ENCODE measurements around the gene CLDN12. TPM values are rescaled to one million over a fixed set of nuclear protein-coding genes. Genes with fewer than 3 reads are reported as not detected.

CLDN12 gene
- 10.5 and 47.1 TPM in 2 replicates for total RNA-seq (ENCODE audit: low replicate concordance)

DNA sequence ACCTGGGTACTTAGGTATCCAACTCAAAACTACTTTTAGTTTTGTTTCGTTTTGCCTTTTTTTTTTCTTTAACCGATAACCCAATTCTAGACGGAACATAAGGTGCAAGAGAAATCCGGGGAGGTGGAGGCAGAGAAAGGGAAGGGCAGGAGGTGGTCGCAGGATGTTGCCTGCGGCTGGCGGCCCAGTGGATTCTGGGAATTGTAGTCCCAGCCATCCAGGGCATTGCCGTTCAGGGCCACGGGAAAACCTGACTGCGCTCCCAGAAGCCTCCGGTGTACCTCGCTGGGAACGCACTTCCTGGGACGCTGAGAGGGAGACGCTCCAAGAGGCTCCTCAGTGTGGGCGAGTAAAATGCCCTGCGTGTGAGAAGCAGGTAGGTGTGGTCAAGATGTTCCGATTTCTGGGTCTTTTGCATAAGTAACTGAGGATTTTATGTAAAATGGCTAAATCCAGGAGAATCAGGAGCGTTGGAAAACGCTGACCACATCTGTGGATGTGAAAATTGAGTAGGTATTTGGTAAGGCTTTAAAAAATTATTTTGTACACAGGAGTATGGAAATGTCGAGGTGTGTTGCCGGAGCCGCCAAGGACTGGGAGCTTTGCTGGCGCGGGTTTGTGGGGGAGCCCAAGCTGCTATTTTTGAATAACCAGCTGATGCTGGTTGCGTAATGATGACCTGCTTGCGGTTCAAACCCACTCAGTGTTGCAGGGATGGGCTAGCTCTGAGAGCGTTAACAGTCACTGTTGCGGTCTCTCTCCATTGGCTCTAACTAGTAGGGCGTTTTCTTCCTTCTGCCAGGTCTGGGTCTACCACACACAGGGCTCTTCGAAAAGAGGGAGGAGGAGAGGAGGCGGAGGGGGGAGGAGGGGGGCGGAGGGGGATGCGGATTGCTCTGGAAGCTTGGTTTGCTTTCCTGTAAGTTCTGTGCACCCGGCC, at the start of gene CLDN12:
TSS of gene CLDN12 (plus strand) at position 288 of the 940 bp plus-strand sequence. CDS start 9,216 bp downstream, outside the sequence.
- peak; percentile 99 for DNase-seq (ENCODE audit: low read depth)
- peak within 1 kb of the TSS; percentile 88 for H3K4me3 ChIP-seq (ENCODE audit: low read depth, low read length)
- TF ChIP-seq, protein P1, sequence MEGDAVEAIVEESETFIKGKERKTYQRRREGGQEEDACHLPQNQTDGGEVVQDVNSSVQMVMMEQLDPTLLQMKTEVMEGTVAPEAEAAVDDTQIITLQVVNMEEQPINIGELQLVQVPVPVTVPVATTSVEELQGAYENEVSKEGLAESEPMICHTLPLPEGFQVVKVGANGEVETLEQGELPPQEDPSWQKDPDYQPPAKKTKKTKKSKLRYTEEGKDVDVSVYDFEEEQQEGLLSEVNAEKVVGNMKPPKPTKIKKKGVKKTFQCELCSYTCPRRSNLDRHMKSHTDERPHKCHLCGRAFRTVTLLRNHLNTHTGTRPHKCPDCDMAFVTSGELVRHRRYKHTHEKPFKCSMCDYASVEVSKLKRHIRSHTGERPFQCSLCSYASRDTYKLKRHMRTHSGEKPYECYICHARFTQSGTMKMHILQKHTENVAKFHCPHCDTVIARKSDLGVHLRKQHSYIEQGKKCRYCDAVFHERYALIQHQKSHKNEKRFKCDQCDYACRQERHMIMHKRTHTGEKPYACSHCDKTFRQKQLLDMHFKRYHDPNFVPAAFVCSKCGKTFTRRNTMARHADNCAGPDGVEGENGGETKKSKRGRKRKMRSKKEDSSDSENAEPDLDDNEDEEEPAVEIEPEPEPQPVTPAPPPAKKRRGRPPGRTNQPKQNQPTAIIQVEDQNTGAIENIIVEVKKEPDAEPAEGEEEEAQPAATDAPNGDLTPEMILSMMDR (IDR thresholded peaks at IDR 0.05; ENCODE audit: insufficient read depth, low read length) = no peak

DNA sequence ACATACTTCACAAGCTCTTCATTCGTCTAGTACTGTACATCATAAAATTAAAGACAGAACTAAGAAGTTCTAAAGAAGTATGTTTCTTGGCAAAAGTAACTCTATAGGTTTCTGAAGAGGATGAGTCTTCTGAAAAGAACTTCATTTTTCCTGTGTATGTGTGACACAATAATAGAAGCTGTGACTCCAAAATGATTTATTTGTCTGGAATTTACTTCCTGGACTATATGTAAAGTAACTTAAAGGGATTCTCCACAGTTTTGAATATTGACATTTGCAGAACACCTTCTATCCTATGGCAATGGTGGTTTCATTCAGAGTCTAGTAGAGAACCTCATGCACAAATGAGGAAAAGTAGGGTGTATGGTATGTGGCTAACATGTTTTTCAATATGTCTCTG, 19.8 kb upstream of the CLDN12 start:
- TF ChIP-seq, protein P1 (IDR thresholded peaks at IDR 0.05; ENCODE audit: insufficient read depth, low read length) = no peak
- DNase-seq (ENCODE audit: low read depth) = peak; percentile 35
- no peak overlapping the region for H3K4me3 ChIP-seq (ENCODE audit: low read depth, low read length)

DNA sequence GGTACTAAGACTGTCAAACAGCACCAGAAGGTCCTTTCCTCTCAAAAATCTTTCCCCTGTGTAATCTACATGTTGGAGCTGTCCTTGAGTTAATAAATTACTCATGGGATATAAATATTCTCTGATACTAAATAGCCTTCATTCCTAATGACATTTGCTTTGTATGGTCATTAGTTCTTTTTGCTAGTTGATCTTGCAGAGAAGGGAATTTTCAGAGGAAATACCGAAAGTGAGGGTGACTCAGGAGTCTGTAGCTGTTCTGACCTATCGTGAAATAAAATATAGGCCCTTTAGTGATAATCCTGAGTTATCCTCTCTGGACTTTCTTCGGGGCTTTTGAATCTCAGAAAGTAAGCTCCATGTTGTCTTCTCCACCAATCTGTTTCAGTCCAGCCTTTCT, 19.4 kb upstream of the CLDN12 start:
- TF ChIP-seq, protein P1 (IDR thresholded peaks at IDR 0.05; ENCODE audit: insufficient read depth, low read length) = no peak
- peak; percentile 49 for DNase-seq (ENCODE audit: low read depth)
- H3K4me3 ChIP-seq (ENCODE audit: low read depth, low read length) = no peak overlapping the region

DNA sequence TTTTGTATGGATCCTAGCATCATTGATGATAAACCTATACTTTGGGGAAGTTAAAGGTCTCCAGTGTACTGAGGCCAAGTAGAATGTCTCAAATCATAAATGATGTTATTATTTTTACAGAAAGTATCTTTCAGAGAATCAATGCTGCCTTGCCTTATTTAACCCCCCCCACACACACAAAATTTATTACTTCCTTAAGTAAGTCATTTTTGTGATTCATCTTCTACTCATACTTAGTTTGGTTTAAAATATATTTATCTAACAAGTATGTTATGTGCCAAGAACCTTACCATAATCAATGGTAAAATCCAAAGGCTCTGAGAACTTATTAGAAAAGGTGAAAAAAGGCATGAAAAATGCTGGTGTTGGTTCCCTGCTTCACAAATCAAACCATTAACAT, 18.8 kb upstream of the CLDN12 start:
- no peak overlapping the region for H3K4me3 ChIP-seq (ENCODE audit: low read depth, low read length)
- TF ChIP-seq, protein P1 (IDR thresholded peaks at IDR 0.05; ENCODE audit: insufficient read depth, low read length) = no peak
- DNase-seq (ENCODE audit: low read depth) = peak; percentile 9

DNA sequence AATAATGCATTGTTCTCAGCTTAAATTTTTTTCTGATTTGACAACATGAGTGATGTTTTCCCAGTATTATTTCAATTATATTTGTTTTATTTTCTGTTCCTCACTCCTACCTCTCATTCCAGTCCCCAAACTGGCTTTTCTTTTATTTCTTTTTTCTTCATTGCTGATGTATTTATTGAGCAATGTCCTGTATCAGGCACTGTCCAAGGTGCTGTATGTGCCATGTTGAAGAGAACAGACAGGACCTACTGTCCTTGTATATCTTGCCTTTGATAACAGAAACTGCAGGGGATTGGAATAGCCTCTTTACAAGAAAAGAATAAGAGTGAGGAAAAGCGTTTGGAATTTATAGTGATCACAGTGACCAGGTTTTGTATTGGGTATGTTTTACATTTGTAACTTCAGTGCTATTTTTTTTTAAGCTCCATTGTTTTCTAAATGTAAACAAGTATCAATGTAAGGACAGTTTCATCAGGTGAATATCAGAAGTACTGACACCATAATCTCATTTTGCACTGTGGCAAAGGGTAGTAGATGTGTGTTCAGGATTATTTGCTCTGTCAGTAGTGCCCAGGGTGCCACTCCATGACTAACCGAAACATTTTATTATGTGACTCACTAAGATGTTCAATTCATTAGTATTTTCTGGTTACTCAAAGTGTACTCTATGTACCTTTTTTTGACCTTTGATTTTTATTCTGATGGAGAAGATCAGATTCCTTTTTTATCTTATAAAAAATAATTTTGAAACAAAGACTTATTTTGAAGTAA, 15.6 kb upstream of the CLDN12 start:
- DNase-seq (ENCODE audit: low read depth) = peak; percentile 19
- no peak overlapping the region for H3K4me3 ChIP-seq (ENCODE audit: low read depth, low read length)
- TF ChIP-seq, protein P1 (IDR thresholded peaks at IDR 0.05; ENCODE audit: insufficient read depth, low read length) = no peak

DNA sequence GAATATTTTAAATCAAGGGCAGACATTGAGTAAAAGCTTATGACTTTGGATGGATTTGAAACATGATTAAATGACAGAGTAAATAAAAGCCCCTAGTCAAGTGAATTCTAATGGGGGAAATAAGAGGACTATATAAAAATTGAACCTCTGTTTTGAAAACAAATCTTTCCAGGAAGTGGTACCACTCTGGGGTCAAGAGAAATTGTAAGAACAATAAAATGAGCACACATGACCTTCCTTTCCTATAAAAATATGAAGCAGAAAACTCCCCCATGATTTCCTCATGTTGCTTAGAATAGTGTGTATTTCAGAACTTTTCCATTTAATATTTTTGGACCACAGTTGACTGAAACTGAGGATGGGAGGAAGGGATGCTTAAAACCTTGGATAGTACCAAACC, 12.3 kb upstream of the CLDN12 start:
- no peak for DNase-seq (ENCODE audit: low read depth)
- TF ChIP-seq, protein P1 (IDR thresholded peaks at IDR 0.05; ENCODE audit: insufficient read depth, low read length) = no peak
- H3K4me3 ChIP-seq (ENCODE audit: low read depth, low read length) = no peak overlapping the region
